HepG2 (cell line): ENCODE data around the gene ZNF207. TPM values are rescaled to one million over a fixed set of nuclear protein-coding genes. Genes with fewer than 3 reads are reported as not detected.

Experiments
- AGO1 ChIP-seq: fragments of 200-400 bp; formaldehyde crosslinking; IDR thresholded peaks from 2 replicates; pipeline ENCODE4 v1.6.1; 2017; ENCODE audit warnings: mild to moderate bottlenecking, low read depth, low read length, moderate library complexity; ENCODE audit not compliant: poor library complexity, severe bottlenecking
- BHLHE40 ChIP-seq: IDR thresholded peaks from 2 replicates; pipeline ENCODE4 v1.6.1; 2011; ENCODE audit warnings: low read length, improper control_type of control experiment
- BRD4 ChIP-seq: sonication (generic); formaldehyde crosslinking; IDR thresholded peaks from 2 replicates; pipeline ENCODE4 v1.4.0; 2020; ENCODE audit warnings: missing genetic modification reagents
- FOSL1 ChIP-seq: sonication (generic); formaldehyde crosslinking; IDR thresholded peaks from 2 replicates; pipeline ENCODE4 v1.9.0; 2021; ENCODE audit warnings: missing genetic modification reagents, borderline replicate concordance
- GPN1 ChIP-seq: sonication (generic); formaldehyde crosslinking; IDR thresholded peaks from 2 replicates; pipeline ENCODE4 v1.5.1; 2020; ENCODE audit warnings: missing genetic modification reagents, borderline replicate concordance
- KLF6 ChIP-seq: IDR thresholded peaks from 2 replicates; pipeline ENCODE4 v1.8.0; 2016; ENCODE audit warnings: missing biosample characterization, missing genetic modification reagents
- MATR3 ChIP-seq: sonication (generic); formaldehyde crosslinking; IDR thresholded peaks from 2 replicates; pipeline ENCODE4 v1.4.0; 2020; ENCODE audit warnings: missing genetic modification reagents
- PHF20 ChIP-seq: sonication (generic); formaldehyde crosslinking; IDR thresholded peaks from 2 replicates; pipeline ENCODE4 v1.5.0; 2020; ENCODE audit warnings: mild to moderate bottlenecking, missing genetic modification reagents
- PHF21A ChIP-seq: sonication (generic); formaldehyde crosslinking; IDR thresholded peaks from 2 replicates; pipeline ENCODE4 v1.5.0; 2020; ENCODE audit warnings: mild to moderate bottlenecking, missing genetic modification reagents
- POLR2A ChIP-seq, 2 experiments: IDR thresholded peaks; 2 replicates each; pipeline ENCODE4 v1.6.1; 2011; ENCODE audit warnings: low read depth in 2 of 2, low read length in 2 of 2, mild to moderate bottlenecking in 1 of 2, moderate library complexity in 1 of 2; ENCODE audit not compliant: insufficient read depth in 1 of 2
- SMAD1 ChIP-seq: sonication (generic); formaldehyde crosslinking; IDR thresholded peaks from 2 replicates; pipeline ENCODE4 v1.4.0; 2020; ENCODE audit warnings: missing genetic modification reagents, low read depth, mild to moderate bottlenecking, borderline replicate concordance
- U2AF1 ChIP-seq: fragments of 200-400 bp; formaldehyde crosslinking; optimal IDR thresholded peaks from 2 replicates; pipeline ENCODE3; 2017; ENCODE audit warnings: mild to moderate bottlenecking, low read depth, low read length
- ZBTB38 ChIP-seq: sonication (generic); formaldehyde crosslinking; IDR thresholded peaks from 2 replicates; pipeline ENCODE4 v1.5.1; 2020; ENCODE audit warnings: mild to moderate bottlenecking, missing genetic modification reagents
- ZFP62 ChIP-seq: sonication (generic); formaldehyde crosslinking; IDR thresholded peaks from 2 replicates; pipeline ENCODE4 v1.4.0; 2020; ENCODE audit warnings: missing genetic modification reagents
- ZNF431 ChIP-seq: sonication (generic); formaldehyde crosslinking; IDR thresholded peaks from 2 replicates; pipeline ENCODE4 v1.9.0; 2022; ENCODE audit warnings: missing genetic modification reagents, low read depth, mild to moderate bottlenecking, borderline replicate concordance
- ZNF724P ChIP-seq: sonication (generic); formaldehyde crosslinking; IDR thresholded peaks from 2 replicates; pipeline ENCODE4 v1.8.0; 2022; ENCODE audit warnings: missing genetic modification reagents, borderline replicate concordance
- polyA plus RNA-seq, 8 experiments: library from polyadenylated mRNA; depleted of rRNA in 3 of 8; stranded (reverse) in 7 of 8; unstranded in 1 of 8; fragments of >200 nt; fragmentation: Illumina TruSeq in 4 of 8; extraction: Trizol in 4 of 8; gene quantifications; 2 replicates each; pipeline versions ENCODE4 v1.2.1 to v1.2.3, GENCODE V29; 2011 to 2016; ENCODE audit warnings: low read depth in 4 of 8, missing spikeins in 1 of 8, mixed read lengths in 1 of 8; ENCODE audit not compliant: insufficient read depth in 1 of 8
- total RNA-seq, 5 experiments: library from RNA; depleted of rRNA; stranded (reverse); fragments of >200 nt; fragmentation: Illumina TruSeq; extraction: Trizol; gene quantifications; 2 replicates each; pipeline ENCODE4 v1.2.3, GENCODE V29; 2016; ENCODE audit warnings: low read depth in 1 of 5
- TF ChIP-seq, protein P1 (sequence below): sonication (generic); formaldehyde crosslinking; IDR thresholded peaks from 2 replicates; pipeline ENCODE4 v1.4.0; 2020; ENCODE audit warnings: missing genetic modification reagents
- TF ChIP-seq, protein P2 (sequence below): IDR thresholded peaks from 2 replicates; pipeline ENCODE4 v1.6.1; 2016; ENCODE audit warnings: low read depth
- TF ChIP-seq, protein P3 (sequence below): IDR thresholded peaks from 2 replicates; pipeline ENCODE4 v1.6.1; 2012; ENCODE audit warnings: low read depth, low read length, improper control_type of control experiment
- TF ChIP-seq, protein P4 (sequence below): sonication (generic); formaldehyde crosslinking; IDR thresholded peaks from 2 replicates; pipeline ENCODE4 v1.8.0; 2022; ENCODE audit warnings: low read depth, missing genetic modification reagents

ZNF207 gene
- total and polyA plus RNA-seq, 2 of the 13 experiments (the other 11 are each of a cell fraction or from before 2014, with no cell fraction given): 150 to 164 TPM

DNA sequence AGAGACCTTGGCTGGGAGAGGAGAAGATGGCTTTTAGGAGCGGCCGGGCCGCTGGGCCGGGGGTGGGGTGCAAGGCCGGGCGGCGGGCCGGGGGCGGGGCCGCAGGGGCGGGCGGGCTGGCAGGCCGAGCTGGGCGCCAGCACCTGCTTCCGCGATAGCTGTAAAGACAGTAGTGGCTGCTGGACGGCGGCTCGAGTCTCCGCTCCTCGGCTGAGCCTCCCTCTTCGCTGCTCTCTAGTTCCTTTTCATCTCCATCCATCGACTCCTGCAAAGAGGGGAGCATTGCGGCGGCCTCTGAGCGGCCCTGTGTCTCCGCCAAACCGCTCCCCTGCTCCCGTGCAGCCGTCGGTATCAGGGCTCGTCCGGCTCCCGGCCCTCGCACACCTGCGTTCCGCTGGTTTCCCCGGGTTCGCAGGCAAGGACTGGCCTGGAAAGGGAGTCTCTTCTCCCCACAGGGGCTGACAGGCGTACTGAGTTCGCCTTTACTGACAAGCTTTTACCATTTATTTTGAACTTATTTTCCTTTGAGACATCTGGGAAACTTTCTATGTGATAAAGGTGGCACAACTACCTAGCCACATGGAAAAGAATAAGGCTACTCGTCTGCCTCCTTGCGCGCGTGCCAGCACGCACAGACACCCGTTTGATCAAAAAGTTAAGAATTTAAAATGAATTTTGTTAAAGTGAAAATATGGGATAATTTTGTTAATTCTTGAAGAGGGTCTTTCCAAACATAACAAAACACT is 7.9 kb upstream of the ZNF207 start, which contains the start of gene C17orf75 (continued):
- no peak for TF ChIP-seq ZNF724P (CRISPR knock-in tag)
- TF ChIP-seq ZNF431: peak; percentile 77
- peak; percentile 75 for TF ChIP-seq U2AF1
- no peak for TF ChIP-seq ZFP62 (CRISPR knock-in tag)
- peak; percentile 69 for TF ChIP-seq AGO1
- TF ChIP-seq, protein P1, sequence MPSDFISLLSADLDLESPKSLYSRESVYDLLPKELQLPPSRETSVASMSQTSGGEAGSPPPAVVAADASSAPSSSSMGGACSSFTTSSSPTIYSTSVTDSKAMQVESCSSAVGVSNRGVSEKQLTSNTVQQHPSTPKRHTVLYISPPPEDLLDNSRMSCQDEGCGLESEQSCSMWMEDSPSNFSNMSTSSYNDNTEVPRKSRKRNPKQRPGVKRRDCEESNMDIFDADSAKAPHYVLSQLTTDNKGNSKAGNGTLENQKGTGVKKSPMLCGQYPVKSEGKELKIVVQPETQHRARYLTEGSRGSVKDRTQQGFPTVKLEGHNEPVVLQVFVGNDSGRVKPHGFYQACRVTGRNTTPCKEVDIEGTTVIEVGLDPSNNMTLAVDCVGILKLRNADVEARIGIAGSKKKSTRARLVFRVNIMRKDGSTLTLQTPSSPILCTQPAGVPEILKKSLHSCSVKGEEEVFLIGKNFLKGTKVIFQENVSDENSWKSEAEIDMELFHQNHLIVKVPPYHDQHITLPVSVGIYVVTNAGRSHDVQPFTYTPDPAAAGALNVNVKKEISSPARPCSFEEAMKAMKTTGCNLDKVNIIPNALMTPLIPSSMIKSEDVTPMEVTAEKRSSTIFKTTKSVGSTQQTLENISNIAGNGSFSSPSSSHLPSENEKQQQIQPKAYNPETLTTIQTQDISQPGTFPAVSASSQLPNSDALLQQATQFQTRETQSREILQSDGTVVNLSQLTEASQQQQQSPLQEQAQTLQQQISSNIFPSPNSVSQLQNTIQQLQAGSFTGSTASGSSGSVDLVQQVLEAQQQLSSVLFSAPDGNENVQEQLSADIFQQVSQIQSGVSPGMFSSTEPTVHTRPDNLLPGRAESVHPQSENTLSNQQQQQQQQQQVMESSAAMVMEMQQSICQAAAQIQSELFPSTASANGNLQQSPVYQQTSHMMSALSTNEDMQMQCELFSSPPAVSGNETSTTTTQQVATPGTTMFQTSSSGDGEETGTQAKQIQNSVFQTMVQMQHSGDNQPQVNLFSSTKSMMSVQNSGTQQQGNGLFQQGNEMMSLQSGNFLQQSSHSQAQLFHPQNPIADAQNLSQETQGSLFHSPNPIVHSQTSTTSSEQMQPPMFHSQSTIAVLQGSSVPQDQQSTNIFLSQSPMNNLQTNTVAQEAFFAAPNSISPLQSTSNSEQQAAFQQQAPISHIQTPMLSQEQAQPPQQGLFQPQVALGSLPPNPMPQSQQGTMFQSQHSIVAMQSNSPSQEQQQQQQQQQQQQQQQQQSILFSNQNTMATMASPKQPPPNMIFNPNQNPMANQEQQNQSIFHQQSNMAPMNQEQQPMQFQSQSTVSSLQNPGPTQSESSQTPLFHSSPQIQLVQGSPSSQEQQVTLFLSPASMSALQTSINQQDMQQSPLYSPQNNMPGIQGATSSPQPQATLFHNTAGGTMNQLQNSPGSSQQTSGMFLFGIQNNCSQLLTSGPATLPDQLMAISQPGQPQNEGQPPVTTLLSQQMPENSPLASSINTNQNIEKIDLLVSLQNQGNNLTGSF (CRISPR knock-in tag): peak; percentile 38; the same call in 1 of the 2 replicates
- TF ChIP-seq FOSL1: no peak
- TF ChIP-seq, protein P2, sequence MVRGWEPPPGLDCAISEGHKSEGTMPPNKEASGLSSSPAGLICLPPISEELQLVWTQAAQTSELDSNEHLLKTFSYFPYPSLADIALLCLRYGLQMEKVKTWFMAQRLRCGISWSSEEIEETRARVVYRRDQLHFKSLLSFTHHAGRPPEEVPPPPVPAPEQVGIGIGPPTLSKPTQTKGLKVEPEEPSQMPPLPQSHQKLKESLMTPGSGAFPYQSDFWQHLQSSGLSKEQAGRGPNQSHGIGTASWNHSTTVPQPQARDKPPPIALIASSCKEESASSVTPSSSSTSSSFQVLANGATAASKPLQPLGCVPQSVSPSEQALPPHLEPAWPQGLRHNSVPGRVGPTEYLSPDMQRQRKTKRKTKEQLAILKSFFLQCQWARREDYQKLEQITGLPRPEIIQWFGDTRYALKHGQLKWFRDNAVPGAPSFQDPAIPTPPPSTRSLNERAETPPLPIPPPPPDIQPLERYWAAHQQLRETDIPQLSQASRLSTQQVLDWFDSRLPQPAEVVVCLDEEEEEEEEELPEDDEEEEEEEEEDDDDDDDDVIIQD (CRISPR knock-in tag): peak; percentile 23; the same call in 1 of the 2 replicates
- no peak for TF ChIP-seq MATR3
- peak; percentile 89 for TF ChIP-seq BHLHE40
- peak; percentile 80 for TF ChIP-seq PHF21A (CRISPR knock-in tag)
- peak; percentile 78; the same call in 1 of the 2 replicates for TF ChIP-seq ZBTB38
- peak; percentile 95 for TF ChIP-seq PHF20 (CRISPR knock-in tag)
- TF ChIP-seq, protein P3, sequence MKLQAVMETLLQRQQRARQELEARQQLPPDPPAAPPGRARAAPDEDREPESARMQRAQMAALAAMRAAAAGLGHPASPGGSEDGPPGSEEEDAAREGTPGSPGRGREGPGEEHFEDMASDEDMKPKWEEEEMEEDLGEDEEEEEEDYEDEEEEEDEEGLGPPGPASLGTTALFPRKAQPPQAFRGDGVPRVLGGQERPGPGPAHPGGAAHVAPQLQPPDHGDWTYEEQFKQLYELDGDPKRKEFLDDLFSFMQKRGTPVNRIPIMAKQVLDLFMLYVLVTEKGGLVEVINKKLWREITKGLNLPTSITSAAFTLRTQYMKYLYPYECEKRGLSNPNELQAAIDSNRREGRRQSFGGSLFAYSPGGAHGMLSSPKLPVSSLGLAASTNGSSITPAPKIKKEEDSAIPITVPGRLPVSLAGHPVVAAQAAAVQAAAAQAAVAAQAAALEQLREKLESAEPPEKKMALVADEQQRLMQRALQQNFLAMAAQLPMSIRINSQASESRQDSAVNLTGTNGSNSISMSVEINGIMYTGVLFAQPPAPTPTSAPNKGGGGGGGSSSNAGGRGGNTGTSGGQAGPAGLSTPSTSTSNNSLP: 0 out of 2 replicates have a peak, but pooled peaks have one; percentile 34
- TF ChIP-seq KLF6 (CRISPR knock-in tag): 0 out of 2 replicates have a peak, but pooled peaks have one; percentile 58
- TF ChIP-seq GPN1 (CRISPR knock-in tag): no peak
- no peak for TF ChIP-seq SMAD1 (CRISPR knock-in tag)
- TF ChIP-seq, protein P4, sequence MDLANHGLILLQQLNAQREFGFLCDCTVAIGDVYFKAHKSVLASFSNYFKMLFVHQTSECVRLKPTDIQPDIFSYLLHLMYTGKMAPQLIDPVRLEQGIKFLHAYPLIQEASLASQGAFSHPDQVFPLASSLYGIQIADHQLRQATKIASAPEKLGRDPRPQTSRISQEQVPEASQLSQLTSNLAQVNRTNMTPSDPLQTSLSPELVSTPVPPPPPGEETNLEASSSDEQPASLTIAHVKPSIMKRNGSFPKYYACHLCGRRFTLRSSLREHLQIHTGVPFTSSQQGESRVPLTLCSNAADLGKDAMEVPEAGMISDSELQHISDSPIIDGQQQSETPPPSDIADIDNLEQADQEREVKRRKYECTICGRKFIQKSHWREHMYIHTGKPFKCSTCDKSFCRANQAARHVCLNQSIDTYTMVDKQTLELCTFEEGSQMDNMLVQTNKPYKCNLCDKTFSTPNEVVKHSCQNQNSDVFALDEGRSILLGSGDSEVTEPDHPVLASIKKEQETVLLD (CRISPR knock-in tag): no peak
- peak; percentile 87 for TF ChIP-seq BRD4 (CRISPR knock-in tag)
- peak; percentile 63 to 80 for TF ChIP-seq POLR2A (IDR thresholded peaks at IDR 0.05; ENCODE audit: insufficient read depth in 1 of 2, low read depth in 2 of 2, low read length in 2 of 2)
